ENCODE measurements around the gene FHOD3. TPM values are rescaled to one million over a fixed set of nuclear protein-coding genes. Genes with fewer than 3 reads are reported as not detected.

FHOD3 gene
- total RNA-seq, 1 experiment from 2014 or later: 10.6 TPM

- no peaks in the 10 kb centered on the region for H3K9me3 ChIP-seq (ENCODE audit: insufficient read depth, low read depth)
- DNase-seq: no peak
- peaks cover 5% of the 10 kb centered on the region; the same call in 1 of the 2 replicates for H3K4me1 ChIP-seq (replicated peaks; ENCODE audit: insufficient read depth)
- no peak overlapping the region for H3K4me2 ChIP-seq
- TF ChIP-seq, protein P1, sequence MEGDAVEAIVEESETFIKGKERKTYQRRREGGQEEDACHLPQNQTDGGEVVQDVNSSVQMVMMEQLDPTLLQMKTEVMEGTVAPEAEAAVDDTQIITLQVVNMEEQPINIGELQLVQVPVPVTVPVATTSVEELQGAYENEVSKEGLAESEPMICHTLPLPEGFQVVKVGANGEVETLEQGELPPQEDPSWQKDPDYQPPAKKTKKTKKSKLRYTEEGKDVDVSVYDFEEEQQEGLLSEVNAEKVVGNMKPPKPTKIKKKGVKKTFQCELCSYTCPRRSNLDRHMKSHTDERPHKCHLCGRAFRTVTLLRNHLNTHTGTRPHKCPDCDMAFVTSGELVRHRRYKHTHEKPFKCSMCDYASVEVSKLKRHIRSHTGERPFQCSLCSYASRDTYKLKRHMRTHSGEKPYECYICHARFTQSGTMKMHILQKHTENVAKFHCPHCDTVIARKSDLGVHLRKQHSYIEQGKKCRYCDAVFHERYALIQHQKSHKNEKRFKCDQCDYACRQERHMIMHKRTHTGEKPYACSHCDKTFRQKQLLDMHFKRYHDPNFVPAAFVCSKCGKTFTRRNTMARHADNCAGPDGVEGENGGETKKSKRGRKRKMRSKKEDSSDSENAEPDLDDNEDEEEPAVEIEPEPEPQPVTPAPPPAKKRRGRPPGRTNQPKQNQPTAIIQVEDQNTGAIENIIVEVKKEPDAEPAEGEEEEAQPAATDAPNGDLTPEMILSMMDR (conservative IDR thresholded peaks at IDR 0.05): no peak
- TF ChIP-seq EZH2 (IDR thresholded peaks at IDR 0.05; ENCODE audit: low read depth): no peak
- no peaks in the 10 kb centered on the region for H3F3A ChIP-seq (ENCODE audit: insufficient read depth, low read depth)
- no peaks in the 10 kb centered on the region for H3K9me2 ChIP-seq (ENCODE audit: insufficient read depth)
- H3K36me3 ChIP-seq (ENCODE audit: low read depth): no peaks in the 10 kb centered on the region
- no peak overlapping the region for H2AFZ ChIP-seq
- BruUV-seq (replicated peaks): no TSS peak
- CTCF ChIA-PET: no interaction called here
- H3K27ac ChIP-seq: no peak overlapping the region
- POLR2A ChIA-PET (ENCODE audit: unreplicated experiment): interaction anchor here (0.7 kb wide), 1 partner anchor 83 kb away, joined by 4 read pairs; no protein-coding TSS in a partner anchor
- no peaks in the 10 kb centered on the region for H3K27me3 ChIP-seq (ENCODE audit: insufficient read depth, low read depth)
- H3K4me3 ChIP-seq: no peak overlapping the region
- intact Hi-C loops (cut with micrococcal nuclease; ENCODE audit: unreplicated experiment): no loop called here
- no peaks in the 10 kb centered on the region for H4K20me1 ChIP-seq (ENCODE audit: insufficient read depth)
- H3K79me2 ChIP-seq (ENCODE audit: low read depth): no peaks in the 10 kb centered on the region
Observed at GRCh38 chr18:36392164-36392978, 94.9 kb downstream of the FHOD3 start.

GRCh38 chr18:36392979-36393287, 95.4 kb downstream of the FHOD3 start:
- no peak overlapping the region for H3K27ac ChIP-seq
- CTCF ChIA-PET: no interaction called here
- intact Hi-C loops (cut with micrococcal nuclease; ENCODE audit: unreplicated experiment): no loop called here
- no peaks in the 10 kb centered on the region for H3F3A ChIP-seq (ENCODE audit: insufficient read depth, low read depth)
- H3K27me3 ChIP-seq (ENCODE audit: insufficient read depth, low read depth): no peaks in the 10 kb centered on the region
- no TSS peak for BruUV-seq (replicated peaks)
- no peaks in the 10 kb centered on the region for H3K36me3 ChIP-seq (ENCODE audit: low read depth)
- POLR2A ChIA-PET (ENCODE audit: unreplicated experiment): no interaction called here
- no peak overlapping the region for H3K4me2 ChIP-seq
- no peaks in the 10 kb centered on the region for H3K79me2 ChIP-seq (ENCODE audit: low read depth)
- peaks cover 5% of the 10 kb centered on the region; the same call in 1 of the 2 replicates for H3K4me1 ChIP-seq (replicated peaks; ENCODE audit: insufficient read depth)
- TF ChIP-seq, protein P1 (conservative IDR thresholded peaks at IDR 0.05): no peak
- TF ChIP-seq EZH2 (IDR thresholded peaks at IDR 0.05; ENCODE audit: low read depth): no peak
- no peak for DNase-seq
- H2AFZ ChIP-seq: no peak overlapping the region
- no peaks in the 10 kb centered on the region for H3K9me2 ChIP-seq (ENCODE audit: insufficient read depth)
- no peak overlapping the region for H3K4me3 ChIP-seq
- no peaks in the 10 kb centered on the region for H3K9me3 ChIP-seq (ENCODE audit: insufficient read depth, low read depth)
- H4K20me1 ChIP-seq (ENCODE audit: insufficient read depth): no peaks in the 10 kb centered on the region

GRCh38 chr18:36394486-36394885, 97.0 kb downstream of the FHOD3 start:
- ChIA-PET POLR2A (ENCODE audit: unreplicated experiment) (interaction anchor here (0.7 kb wide), 1 partner anchor 78 kb away, joined by 3 read pairs; no protein-coding TSS in a partner anchor), CTCF (no interaction called here)
- H3K27me3 ChIP-seq (ENCODE audit: insufficient read depth, low read depth): no peaks in the 10 kb centered on the region
- TF ChIP-seq, protein P1 (conservative IDR thresholded peaks at IDR 0.05): no peak
- no peak for TF ChIP-seq EZH2 (IDR thresholded peaks at IDR 0.05; ENCODE audit: low read depth)
- H4K20me1 ChIP-seq (ENCODE audit: insufficient read depth): no peaks in the 10 kb centered on the region
- peaks cover 5% of the 10 kb centered on the region; the same call in 1 of the 2 replicates for H3K4me1 ChIP-seq (replicated peaks; ENCODE audit: insufficient read depth)
- no peaks in the 10 kb centered on the region for H3K36me3 ChIP-seq (ENCODE audit: low read depth)
- no peaks in the 10 kb centered on the region for H3K79me2 ChIP-seq (ENCODE audit: low read depth)
- no peaks in the 10 kb centered on the region for H3F3A ChIP-seq (ENCODE audit: insufficient read depth, low read depth)
- BruUV-seq (replicated peaks): no TSS peak
- no peaks in the 10 kb centered on the region for H3K9me2 ChIP-seq (ENCODE audit: insufficient read depth)
- peak overlapping the region; percentile 28; the same call in 1 of the 2 replicates for H3K4me2 ChIP-seq
- peak; percentile 17 to 77 for DNase-seq
- no peak overlapping the region for H3K4me3 ChIP-seq
- intact Hi-C loops (cut with micrococcal nuclease; ENCODE audit: unreplicated experiment): no loop called here
- H3K27ac ChIP-seq: no peak overlapping the region
- H2AFZ ChIP-seq: no peak overlapping the region
- no peaks in the 10 kb centered on the region for H3K9me3 ChIP-seq (ENCODE audit: insufficient read depth, low read depth)

All from PC-9 (cell line).